GM19328 (cell line): ENCODE data around the gene C9orf85.
"Not testable (repeated sequence)": the region's sequence is repeated elsewhere in the genome, so short reads cannot be mapped to it uniquely, and the experiment has no call there.

Source experiments
- ATAC-seq: cut with Tn5 transposase; IDR thresholded peaks from one replicate; pipeline ENCODE4 v1.9.1; 2021; ENCODE audit warnings: mild to moderate bottlenecking, moderate library complexity; ENCODE audit not compliant: unreplicated experiment

The C9orf85 gene, protein sequence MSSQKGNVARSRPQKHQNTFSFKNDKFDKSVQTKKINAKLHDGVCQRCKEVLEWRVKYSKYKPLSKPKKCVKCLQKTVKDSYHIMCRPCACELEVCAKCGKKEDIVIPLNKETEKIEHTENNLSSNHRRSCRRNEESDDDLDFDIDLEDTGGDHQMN

DNA sequence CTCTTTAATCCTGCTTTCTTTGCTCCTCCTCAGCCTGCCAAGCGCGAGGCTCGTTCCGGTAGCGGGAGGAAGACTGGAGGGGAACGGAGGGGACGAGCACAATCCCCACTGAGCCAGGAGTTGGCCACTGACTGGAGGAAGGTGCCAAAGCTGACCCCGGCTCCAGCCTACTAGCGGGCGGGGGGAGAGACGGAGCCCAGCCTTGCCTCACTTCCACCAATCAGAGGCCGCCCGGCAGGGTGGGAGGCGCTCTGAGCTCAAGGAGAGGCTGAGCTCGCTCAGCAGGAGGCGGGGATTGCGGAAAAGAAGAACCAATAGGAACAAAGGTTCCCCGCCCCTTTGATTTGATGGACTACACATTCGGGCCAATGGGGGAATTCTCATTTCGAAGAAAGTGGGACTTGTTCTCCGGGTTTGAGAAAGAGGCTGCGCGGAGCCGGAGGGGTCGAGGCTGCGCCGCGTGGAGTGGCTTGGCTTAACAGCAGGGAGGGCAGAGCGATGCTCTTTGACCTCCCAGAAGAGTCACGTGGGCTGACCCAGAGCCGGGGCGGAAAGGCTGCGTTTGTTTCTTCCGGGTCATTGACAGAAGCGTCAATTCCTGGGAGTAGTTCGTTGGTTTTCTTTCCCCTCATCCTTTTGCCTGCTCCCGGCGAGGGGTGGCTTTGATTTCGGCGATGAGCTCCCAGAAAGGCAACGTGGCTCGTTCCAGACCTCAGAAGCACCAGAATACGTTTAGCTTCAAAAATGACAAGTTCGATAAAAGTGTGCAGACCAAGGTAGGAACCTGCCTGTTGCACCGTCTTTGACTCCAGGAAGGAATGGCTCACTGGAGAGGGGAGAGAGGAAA lies at the start of gene C9orf85, which contains the start of gene ABHD17B:
Gene C9orf85 (plus strand): TSS at position 579 of the 847 bp plus-strand sequence. CDS start 96 bp downstream, at position 675.
Gene ABHD17B (minus strand): TSS at position 133 of the 847 bp plus-strand sequence. CDS start 36,113 bp downstream, outside the sequence.
- ATAC-seq = peak; percentile 93

DNA sequence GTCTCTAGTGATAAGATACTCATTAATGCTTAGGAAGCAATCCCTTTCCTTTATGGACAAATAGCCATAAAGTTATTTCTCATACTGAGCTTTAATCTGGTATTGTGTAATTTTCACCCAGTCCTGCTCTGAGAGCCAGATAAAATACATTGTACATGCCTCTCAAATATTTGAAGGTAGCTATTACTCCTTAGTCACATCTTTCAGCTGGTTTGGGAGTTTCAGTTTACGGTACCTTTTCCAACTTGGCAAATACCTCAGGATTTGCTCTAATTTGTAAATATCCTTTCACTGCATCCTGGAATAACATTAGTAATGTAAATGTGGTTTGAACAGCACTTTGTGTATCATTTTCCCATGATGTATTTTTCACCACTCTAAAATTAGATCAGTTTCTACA lies 47.8 kb upstream of the C9orf85 start:
- ATAC-seq = no peak

DNA sequence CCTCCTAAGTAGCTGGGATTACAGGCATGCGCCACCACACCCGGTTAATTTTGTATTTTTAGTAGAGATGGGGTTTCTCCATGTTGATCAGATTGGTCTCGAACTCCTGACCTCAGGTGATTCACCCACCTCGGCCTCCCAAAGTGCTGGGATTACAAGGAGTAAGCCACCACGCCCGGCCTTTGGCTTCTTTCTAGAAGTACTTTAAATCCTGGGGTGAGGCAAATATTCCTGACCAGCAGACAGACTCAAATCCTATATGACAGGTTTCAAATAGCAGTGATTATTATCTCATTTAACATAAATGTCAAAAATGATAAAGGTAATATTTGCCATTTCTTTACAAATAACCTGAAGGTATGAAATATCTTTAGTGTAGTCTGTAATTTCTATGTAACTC lies 36.1 kb upstream of the C9orf85 start:
- no peak for ATAC-seq

DNA sequence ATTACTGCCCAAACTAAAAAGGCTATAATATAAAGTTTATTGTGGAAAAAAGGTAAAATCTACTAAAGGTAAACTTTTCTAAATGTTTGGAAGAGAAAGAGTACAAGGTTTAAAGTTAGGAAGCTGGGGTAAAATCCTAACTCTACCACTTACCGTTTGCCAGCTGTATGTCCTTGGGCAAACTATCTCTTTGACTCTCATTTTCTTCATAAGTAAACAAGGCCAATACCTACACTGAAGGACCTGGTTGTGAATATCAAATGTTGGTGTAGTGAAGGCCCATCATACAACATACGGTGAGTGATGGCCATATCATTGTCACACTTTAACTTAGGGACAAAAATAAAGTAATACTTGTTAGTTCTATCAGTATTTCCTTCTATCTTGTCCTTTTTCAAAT lies 35.3 kb upstream of the C9orf85 start:
- no peak for ATAC-seq

DNA sequence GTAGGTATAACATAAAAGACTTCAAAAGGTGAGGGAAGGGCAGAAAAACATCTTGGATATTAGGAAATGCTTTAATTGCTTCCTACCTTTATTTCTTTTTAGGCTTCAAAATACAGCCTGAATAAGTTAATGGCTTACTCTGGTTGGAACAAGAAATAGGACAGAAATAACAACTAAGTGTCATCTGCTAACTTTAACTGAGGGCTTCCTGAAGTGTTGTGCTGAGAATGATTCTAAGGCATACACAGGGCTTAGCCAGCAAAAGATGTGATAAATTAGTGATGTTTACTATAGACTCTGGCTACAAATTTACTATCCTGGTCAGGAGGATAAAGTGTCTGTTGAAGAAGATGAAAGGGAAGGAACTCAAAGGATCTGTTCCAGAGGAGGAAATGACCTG lies 34.6 kb upstream of the C9orf85 start:
- ATAC-seq = no peak

DNA sequence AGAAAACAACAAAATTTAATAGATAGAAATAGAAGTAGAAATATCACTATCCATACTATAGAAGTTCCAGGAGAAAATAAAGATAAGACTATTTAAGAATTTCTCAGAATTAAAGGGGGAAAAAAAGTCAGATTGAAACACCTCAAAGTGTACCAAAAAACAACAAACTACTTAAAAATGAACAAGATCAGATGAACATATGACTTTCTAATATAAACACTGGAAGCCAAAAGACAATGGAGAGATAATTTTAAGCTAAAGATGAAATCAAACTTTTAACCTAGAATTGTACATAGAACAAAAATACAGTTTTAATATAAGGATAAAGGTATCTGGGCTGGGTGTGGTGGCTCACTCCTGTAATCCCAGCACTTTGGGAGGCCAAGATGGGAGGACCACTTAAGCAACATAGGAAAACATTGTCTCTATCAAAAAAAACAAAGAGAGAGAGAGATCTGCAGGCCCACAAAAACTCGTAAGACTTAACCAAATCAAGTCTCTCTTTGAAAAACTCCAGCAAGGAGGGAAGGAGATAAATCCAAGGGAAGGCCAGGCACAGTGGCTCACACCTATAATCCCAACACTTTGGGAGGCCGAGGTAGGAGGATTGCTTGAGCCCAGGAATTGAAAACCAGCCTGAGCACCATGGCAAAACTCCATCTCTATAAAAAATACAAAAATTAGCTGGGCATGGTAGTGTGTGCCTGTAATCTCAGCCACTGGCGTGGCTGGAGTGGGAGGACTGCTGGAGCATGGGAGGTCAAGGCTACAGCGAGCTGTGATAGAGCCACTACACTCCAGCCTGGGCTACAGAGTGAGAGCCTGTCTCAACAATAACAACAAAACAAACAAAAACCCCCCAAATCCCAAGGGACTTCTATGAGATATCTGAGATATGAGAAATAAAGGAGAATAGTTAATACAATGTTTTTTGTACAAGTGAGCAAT lies 32.8 kb upstream of the C9orf85 start:
- no peak for ATAC-seq

DNA sequence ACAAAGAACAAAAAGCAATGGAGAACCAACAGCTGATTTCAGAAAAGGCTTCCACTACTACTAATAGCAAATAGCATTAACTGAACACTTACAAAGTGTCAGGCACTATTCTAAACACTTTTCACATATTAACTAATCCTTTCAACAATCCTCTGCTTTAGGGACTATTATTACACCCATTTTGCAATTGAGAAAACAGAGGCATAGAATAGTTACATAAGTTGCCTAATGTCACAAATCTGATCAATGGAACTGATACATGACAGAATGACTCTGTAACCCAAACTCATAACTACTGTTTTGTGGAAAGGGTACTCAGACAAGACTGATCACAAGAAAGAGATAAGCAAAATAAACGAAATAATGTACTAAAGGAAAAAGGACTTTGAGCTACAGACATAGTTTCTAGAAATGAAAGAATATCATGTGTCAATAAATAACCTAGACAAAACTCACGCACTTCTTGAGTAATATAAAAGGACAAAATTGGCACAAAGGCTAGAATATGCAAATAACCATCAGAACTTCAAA lies 31.7 kb upstream of the C9orf85 start:
- ATAC-seq = no peak

DNA sequence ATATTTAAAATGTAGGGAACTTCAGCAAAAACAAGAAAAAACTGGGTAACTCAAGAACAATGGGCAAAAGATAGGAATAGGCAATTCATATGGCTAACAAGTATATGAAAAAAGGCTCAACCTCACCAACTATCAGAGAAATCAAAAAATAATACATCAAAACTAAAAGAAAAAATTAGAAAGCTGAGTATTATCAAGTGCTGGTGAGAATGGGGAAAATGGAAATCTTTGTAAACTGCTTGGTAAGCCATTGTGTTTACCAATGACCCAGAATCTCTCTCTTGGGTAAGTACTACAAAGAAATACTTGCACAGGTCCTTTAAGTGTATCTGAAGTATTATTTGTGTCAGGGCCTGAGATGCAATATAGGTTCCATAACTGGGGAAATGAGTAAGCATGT lies 27.4 kb upstream of the C9orf85 start:
- no peak for ATAC-seq

DNA sequence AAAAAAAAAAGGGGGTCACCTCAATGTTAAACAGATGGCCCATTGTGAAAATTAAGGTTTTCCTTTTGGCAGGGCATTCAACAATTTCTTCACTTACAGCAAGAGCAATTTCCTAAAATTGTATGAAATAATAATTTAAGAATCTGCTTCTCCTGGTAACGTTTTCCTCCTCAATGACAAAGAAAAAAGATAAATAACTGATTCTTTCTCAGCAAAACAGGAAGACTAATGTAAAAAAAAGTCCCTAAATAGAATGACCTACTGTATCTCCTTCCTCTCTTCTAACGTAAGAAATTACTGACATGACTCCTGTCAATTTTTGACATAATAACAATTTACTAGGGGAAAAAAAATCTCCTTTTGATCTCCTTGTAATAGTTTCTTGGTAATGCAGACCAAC lies 26.0 kb upstream of the C9orf85 start:
- no peak for ATAC-seq

DNA sequence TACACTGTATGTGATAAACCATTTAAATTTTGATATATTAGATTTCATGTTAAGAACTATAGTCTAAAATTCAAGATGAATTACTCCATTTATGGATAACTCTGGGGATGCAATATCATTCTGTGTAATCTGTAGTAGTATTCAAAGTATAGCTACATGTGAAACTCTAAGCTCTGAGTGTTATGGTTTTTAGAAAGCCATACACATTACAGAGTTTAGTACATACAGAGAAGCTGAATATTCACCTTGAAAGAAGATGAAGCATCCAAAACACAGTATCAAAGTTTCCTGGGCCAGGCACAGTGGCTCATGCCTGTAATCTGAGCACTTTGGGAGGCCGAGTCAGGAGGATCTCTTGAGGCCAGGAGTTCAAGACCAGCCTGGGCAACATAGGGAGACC lies 25.4 kb upstream of the C9orf85 start:
- ATAC-seq = no peak

DNA sequence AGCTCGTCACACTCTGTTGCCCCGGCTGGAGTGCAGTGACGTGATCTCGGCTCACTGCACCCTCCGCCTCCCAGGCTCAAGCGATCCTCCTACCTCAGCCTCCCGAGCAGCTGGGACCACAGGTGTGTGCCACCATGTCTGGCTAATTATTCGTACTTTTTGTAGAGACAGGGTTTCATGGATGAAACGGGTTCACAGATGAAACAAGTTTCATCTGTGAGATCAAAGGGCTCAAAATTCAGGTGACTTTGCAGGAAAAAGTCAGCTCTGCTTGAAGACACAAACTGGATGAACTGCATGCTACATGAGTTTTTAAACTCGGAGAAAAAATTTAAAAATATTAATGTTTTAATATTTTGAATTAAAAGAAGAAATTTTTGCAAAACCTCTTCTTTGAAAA lies 24.9 kb upstream of the C9orf85 start:
- no peak for ATAC-seq

DNA sequence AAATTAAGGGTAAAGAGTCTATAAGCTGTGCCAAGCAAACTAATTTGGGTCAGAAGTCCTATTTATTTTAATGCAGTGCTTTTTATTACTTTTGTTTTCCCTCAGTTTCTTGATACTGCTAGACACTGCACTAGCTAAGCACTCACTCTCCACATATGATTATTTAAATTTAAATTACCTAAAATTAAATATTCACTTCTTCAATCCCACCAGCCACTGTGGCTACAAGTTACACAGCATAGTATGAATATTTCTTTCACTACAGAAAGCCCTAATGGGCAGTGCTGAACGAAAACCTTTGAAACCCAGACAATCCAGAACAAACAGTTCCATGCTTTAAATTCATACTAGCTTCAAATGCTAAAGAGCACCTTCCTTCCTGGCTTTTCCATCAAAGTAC lies 24.1 kb upstream of the C9orf85 start:
- ATAC-seq = no peak

DNA sequence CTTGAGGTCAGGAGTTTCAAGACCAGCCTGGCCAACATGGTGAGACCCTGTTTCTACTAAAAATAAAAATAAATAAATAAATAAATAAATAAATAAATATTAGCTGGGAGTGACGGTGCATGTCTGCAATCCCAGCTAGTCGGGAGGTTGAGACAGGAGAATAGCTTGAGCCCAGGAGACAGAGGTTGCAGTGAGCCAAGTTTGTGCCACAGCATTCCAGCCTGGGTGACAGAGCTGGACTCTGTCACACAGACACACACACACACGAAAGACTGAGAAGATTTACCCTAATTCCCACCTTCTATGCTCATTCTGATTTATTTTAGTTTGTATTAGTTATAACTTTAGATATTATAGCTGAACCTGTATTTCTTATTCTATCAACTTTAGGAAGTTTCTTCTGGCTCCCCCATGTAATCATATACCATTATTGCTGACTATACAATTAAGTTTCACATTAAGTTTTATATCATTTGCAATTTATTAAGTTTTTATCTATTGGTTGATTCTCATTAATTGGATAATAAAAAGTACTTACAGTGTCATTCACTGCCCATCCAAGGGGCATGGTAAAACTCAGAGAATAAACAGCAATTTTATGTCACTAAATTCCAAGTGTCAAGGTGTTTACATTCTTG lies 21.3 kb upstream of the C9orf85 start:
- no peak for ATAC-seq

DNA sequence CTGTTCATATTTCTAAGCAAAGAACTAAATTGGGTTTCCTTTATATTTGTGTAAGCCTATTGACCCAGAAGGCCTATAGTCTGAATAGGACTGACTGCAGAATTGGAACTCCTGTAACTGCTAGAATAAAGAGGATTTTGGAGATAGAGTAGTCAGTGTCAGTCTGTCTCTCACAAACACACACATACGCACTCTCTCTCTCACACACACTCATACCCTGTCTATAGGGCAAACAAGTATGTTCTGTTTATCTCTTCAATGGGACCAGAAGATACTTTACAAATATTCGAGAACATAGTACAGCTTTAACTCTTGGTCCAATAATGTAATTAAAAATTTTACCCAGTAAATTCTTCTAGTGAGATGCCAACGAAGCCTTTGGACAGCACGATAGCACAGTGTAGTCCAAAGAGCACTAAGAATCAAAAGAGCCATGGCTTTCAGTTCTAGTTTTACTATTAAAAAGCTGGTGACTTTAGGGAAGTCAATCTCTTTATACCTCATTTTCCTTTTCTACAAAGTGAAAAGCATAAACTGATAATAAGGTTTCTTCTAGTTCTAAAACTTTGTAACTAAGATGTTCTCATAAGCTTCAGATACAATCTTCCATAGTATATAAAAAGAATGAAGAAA lies 19.8 kb upstream of the C9orf85 start:
- no peak for ATAC-seq

DNA sequence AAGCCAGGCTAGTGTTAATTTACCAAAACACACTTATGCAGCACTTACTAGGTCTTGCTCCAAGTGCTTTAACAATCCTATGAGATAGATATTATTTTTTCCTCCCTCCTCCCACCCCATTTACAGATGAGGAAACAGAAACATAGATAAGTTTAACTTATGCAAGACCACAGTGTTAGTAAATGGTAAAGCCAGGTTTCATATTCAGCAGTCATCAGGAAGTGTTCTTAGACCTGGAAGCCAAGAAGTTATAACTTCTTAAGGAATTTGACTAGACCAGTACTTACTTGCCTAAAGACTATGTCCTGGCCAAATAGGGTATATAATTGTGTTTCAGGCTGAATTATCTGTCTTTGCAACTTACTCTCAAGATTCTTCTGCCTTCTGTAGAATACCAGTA lies 16.3 kb upstream of the C9orf85 start:
- ATAC-seq = peak; percentile 41

DNA sequence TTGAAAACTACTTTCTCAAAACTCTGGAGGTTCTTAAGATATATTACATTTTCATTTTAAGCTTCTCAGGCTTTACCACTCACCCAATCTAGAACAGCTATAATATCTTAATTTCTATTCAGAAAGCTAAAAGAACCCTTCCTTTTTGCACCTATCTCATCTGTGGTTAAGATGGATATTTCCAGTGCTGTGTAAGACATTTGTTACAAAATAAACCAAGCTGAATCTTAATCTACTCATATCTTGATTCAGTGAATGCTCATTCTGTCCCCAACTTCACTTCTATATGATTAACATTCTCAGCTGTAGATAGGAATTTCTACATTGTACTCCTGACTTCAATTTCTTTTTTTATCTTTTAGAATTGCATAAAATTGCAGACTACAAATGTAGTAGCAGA lies 15.5 kb upstream of the C9orf85 start:
- no peak for ATAC-seq

DNA sequence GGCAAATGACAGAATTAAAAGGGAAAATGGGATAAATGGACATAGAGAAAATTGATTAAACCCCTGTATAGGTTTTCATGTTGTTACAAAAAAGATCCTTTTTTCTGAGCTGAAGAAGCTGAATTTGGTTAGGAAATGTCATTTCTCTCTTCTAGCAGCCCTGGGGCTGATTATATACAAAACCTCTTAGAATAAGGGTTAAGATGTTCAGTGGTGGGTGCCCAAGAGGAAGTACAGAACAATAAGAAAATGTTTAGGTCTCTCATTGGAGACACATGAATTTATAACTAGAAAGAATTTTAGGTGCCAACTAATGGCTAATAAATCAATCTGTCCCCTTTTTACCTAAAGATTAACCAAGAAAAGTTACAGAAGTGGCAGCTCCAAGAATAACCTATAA lies 14.7 kb upstream of the C9orf85 start:
- no peak for ATAC-seq

DNA sequence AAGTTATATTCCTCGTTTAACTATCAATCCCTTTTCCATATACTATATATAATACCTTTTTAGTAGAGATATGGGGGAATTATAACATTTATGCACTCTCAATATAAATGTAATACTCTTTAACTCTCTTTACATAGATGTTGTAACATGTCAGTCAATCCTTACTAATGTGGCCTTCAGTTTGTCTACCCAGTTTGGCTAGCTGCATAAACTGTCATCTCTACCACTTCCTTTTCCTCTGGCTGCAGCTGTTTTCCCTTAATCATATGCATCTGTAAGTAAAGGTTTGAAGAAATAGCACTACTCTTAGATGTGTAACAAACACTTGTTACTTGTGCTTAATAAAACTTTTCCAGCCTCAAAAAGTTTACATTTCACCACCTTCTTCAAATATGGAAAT lies 13.9 kb upstream of the C9orf85 start:
- peak; percentile 49 for ATAC-seq

DNA sequence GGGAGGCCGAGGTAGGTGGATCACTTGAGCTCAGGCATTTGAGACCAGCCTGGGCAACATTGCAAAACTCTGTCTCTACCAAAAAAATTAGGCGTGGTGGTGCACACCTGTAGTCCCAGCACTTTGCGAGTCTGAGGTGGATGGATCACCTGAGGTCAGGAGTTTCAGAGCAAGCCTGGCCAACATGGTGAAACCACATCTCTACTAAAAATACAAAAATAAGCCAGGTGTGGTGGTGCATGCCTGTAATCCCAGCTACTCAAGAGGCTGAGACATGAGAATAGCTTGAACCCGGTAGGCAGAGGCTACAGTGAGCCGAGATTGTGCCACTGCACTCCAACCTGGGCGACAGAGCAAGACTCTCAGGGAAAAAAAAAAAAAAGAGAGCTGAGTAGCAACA lies 12.7 kb upstream of the C9orf85 start:
- not testable (repeated sequence) for ATAC-seq
